Measurements from ENCODE around the gene GRM4.

GRM4 gene

GRCh38 chr6:33979750-33980149 lies 166.1 kb downstream of the GRM4 start:
- DNase-seq (ENCODE audit: low read depth in 2 of 2): no peak

DNA sequence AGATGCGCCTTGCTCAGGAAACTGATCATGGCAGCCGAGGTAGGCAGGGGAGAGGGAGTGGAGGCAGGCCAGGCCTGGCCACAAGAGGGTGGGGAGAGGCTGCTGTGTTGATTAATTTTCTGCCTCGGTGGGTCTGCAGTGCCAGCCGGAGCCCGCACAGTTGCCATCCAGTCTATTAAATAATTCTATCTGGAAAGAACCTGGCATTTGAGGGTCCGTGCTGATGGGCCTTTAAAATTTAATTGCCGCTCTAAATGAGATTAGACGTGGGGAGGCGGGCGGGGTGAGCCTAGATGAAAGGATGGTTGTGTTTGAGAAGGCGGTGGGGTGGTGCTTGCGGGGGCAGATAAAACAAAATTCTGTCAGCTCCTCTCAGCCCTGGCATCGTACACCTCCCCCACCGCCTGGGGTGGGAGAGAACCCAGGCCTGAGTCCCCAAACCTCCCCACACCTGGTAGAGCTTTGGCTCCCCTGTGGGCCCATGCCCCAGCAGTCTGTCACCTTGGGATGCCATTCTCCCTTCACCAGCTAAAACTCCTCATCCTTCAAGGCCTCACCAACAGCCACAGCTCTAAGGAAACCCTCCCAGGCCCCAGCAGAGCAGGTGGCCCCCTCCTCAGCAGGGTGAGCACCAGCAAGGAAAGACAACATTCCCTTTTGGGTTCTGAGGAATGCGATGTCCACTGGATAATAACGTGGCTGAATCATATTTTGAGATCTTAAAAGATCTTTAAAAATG lies 167.3 kb downstream of the GRM4 start:
- DNase-seq (ENCODE audit: low read depth in 2 of 2): no peak

- DNase-seq (ENCODE audit: low read depth in 2 of 2): no peak
Measured at GRCh38 chr6:33977606-33978411, 168.1 kb downstream of the GRM4 start.

GRCh38 chr6:33976437-33977360 lies 169.2 kb downstream of the GRM4 start:
- no peak for DNase-seq (ENCODE audit: low read depth in 2 of 2)

DNA sequence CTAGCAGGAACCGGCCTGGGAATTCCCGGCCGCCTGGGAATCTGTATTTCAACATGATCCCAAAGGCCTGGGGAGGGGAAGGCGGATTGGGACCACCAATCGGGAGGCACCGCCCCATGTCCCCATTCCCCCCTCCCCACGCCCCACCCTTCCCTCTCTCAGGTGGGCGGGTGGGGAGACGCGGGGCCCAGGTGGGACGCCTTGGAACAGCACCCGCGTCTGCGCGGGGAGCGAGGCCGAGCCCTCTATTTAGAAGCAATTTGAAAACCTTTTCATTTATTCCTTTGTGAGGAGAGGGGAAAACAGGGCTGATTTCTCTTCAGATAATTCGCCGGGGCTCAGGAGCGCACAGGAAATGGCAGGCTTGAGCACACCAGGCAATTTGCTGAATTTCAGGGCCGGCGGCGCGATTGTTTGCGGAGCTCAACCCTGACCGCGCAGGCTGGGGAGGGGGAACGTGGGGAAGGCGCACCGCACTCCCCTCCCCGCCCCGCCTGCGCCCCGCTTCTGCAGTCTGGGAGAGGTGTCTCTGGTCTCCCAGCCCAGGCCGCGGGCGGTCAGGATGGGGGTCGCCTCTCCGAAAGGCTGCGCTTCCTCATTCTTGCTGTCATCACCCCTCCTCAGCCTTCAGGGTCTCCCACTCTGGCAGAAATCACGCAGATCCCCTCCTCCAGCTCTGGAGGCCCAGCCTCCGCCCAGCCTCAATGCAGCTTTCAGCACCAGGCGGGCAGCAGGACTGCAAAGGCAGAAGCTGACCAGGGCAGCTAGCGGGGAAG lies 170.0 kb downstream of the GRM4 start:
- DNase-seq (ENCODE audit: low read depth in 2 of 2): no peak

GRCh38 chr6:33974471-33974870 lies 171.4 kb downstream of the GRM4 start:
- no peak for DNase-seq (ENCODE audit: low read depth in 2 of 2)

GRCh38 chr6:33974030-33974429 lies 171.9 kb downstream of the GRM4 start:
- DNase-seq (ENCODE audit: low read depth in 2 of 2): no peak

DNA sequence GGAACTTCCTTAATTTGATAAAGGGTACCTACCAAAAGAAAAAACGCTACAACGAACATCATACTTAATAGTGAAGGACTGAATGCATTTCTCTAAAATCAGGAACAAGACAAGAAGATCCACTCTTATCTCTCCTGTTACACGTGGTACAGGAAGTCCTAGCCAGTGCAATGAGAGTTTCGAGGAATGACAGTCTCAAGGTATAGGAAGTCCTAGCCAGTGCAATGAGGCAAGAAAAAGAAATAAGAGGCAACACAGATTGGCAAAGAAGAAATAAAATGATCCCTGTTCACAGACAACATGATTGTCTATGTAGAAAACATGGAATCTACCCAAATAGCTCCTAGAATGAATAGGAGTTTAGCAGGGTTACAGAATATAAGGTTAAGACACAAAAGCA lies 174.3 kb downstream of the GRM4 start:
- no peak for DNase-seq (ENCODE audit: low read depth in 2 of 2)

All from stimulated activated CD8-positive, alpha-beta memory T cell treated with anti-CD3 and anti-CD28 coated beads, Interleukin-7, amount 100 ng/mL, for 4 hours (primary cell).